IMR-90 (cell line): ENCODE results near the gene SIN3B. TPM values are rescaled to one million over a fixed set of nuclear protein-coding genes. Genes with fewer than 3 reads are reported as not detected.

ENCODE experiments used
- ATAC-seq: fragments of 200-7000 bp; cut with Tn5 transposase; 2 replicates; pipeline ENCODE4 v1.9.1; 2020; ENCODE audit warnings: low read depth, mild to moderate bottlenecking, moderate library complexity
- BruUV-seq: library from RNA; stranded (reverse); fragments of 400-500 nt; replicated peaks from 2 replicates; lab custom pipeline; 2021; lab: Mats Ljungman, UMichigan
- CTCF ChIA-PET: fragments of 300-600 bp; formaldehyde crosslinking; extraction: SDS; loops from one replicate; lab custom pipeline; 2021; ENCODE audit warnings: antibody characterized with exemption; lab: Yijun Ruan, JAX
- POLR2A ChIA-PET: fragments of 300-600 bp; sonication (Branson Sonifier 250); formaldehyde crosslinking; loops from one replicate; lab custom pipeline; 2022; ENCODE audit warnings: antibody characterized with exemption; ENCODE audit not compliant: unreplicated experiment; lab: Charles Lee
- DNase-seq: peaks from one replicate; pipeline ENCODE4 v3.0.0; 2013
- H2AFZ ChIP-seq: replicated peaks from 2 replicates; pipeline ENCODE3; 2013; ENCODE audit warnings: low read length, mild to moderate bottlenecking; ENCODE audit not compliant: poor library complexity
- H2AK5ac ChIP-seq: 2 replicates; pipeline ENCODE4 v1.6.1; 2013; ENCODE audit warnings: low read depth, low read length, inconsistent platforms
- H2AK9ac ChIP-seq: replicated peaks from 2 replicates; pipeline ENCODE3; 2013; ENCODE audit warnings: mild to moderate bottlenecking, low read depth, low read length, moderate library complexity; ENCODE audit not compliant: poor library complexity
- H2BK120ac ChIP-seq: 2 replicates; pipeline ENCODE4 v1.6.1; 2013; ENCODE audit warnings: low read depth, low read length, inconsistent platforms
- H2BK15ac ChIP-seq: 3 replicates; pipeline ENCODE4 v1.6.1; 2013; ENCODE audit warnings: low read depth, low read length, inconsistent platforms
- H2BK20ac ChIP-seq: 2 replicates; pipeline ENCODE4 v1.6.1; 2013; ENCODE audit warnings: low read depth, mild to moderate bottlenecking, inconsistent platforms, low read length, moderate library complexity
- H2BK5ac ChIP-seq: 2 replicates; pipeline ENCODE4 v1.6.1; 2013; ENCODE audit warnings: mild to moderate bottlenecking, low read depth, low read length, inconsistent platforms; ENCODE audit not compliant: poor library complexity, severe bottlenecking
- H3K14ac ChIP-seq: replicated peaks from 2 replicates; pipeline ENCODE4 v1.6.1; 2013; ENCODE audit warnings: low read depth, low read length, inconsistent platforms
- H3K18ac ChIP-seq: 2 replicates; pipeline ENCODE4 v1.6.1; 2013; ENCODE audit warnings: low read depth, low read length, control low read depth
- H3K23ac ChIP-seq: 2 replicates; pipeline ENCODE4 v1.6.1; 2013; ENCODE audit warnings: low read depth, low read length, inconsistent platforms
- H3K27ac ChIP-seq: 2 replicates; pipeline ENCODE4 v1.5.1; 2013; ENCODE audit warnings: mild to moderate bottlenecking, control low read depth, low read length; ENCODE audit not compliant: insufficient read depth
- H3K27me3 ChIP-seq: 2 replicates; pipeline ENCODE4 v1.6.1; 2013; ENCODE audit warnings: low read length; ENCODE audit not compliant: control insufficient read depth, insufficient read depth
- H3K36me3 ChIP-seq: 2 replicates; pipeline ENCODE4 v1.6.1; 2013; ENCODE audit warnings: low read length, mixed read lengths; ENCODE audit not compliant: control insufficient read depth, insufficient read depth
- H3K4ac ChIP-seq: 2 replicates; pipeline ENCODE4 v1.6.1; 2013; ENCODE audit warnings: low read depth, low read length, inconsistent platforms
- H3K4me1 ChIP-seq: 2 replicates; pipeline ENCODE4 v1.6.1; 2013; ENCODE audit warnings: low read length, mixed read lengths; ENCODE audit not compliant: control insufficient read depth, insufficient read depth
- H3K4me2 ChIP-seq: 2 replicates; pipeline ENCODE4 v1.6.1; 2013; ENCODE audit warnings: low read depth, mild to moderate bottlenecking, control low read depth, low read length, moderate library complexity
- H3K4me3 ChIP-seq: 2 replicates; pipeline ENCODE4 v1.5.1; 2013; ENCODE audit warnings: low read depth, mild to moderate bottlenecking, control low read depth, low read length, moderate library complexity; ENCODE audit not compliant: insufficient read depth
- H3K56ac ChIP-seq: 2 replicates; pipeline ENCODE4 v1.6.1; 2013; ENCODE audit warnings: low read length, inconsistent platforms; ENCODE audit not compliant: insufficient read depth; ENCODE audit errors: extremely low read depth
- H3K79me1 ChIP-seq, 2 experiments: 2 replicates each; pipeline ENCODE4 v1.6.1; 2013; ENCODE audit warnings: low read length in 2 of 2, inconsistent platforms in 1 of 2, low read depth in 1 of 2
- H3K9ac ChIP-seq: 2 replicates; pipeline ENCODE4 v1.6.1; 2013; ENCODE audit warnings: low read depth, low read length, control low read depth
- H3K9me1 ChIP-seq: 2 replicates; pipeline ENCODE4 v1.6.1; 2013; ENCODE audit warnings: low read length, inconsistent platforms; ENCODE audit not compliant: insufficient read depth
- H3K9me3 ChIP-seq: 2 replicates; pipeline ENCODE4 v1.6.1; 2013; ENCODE audit warnings: low read length; ENCODE audit not compliant: control insufficient read depth, insufficient read depth
- H4K20me1 ChIP-seq: 2 replicates; pipeline ENCODE4 v1.6.1; 2013; ENCODE audit warnings: low read length, inconsistent platforms; ENCODE audit not compliant: insufficient read depth
- H4K5ac ChIP-seq: 2 replicates; pipeline ENCODE4 v1.6.1; 2013; ENCODE audit warnings: mild to moderate bottlenecking, low read depth, low read length, control low read depth
- H4K8ac ChIP-seq, 2 experiments: 2 replicates each; pipeline ENCODE4 v1.6.1; 2013; ENCODE audit warnings: low read depth in 2 of 2, low read length in 2 of 2, control low read depth in 1 of 2, inconsistent platforms in 1 of 2
- H4K91ac ChIP-seq: 2 replicates; pipeline ENCODE4 v1.6.1; 2013; ENCODE audit warnings: low read depth, low read length, inconsistent platforms; ENCODE audit not compliant: insufficient read depth
- FOS ChIP-seq: fragments of 150-350 bp; IDR thresholded peaks from 2 replicates; pipeline ENCODE4 v1.6.1; 2016; ENCODE audit warnings: low read depth, low read length
- MAFK ChIP-seq: IDR thresholded peaks from 2 replicates; pipeline ENCODE4 v1.6.1; 2012; ENCODE audit warnings: low read depth, low read length, improper control_type of control experiment
- NFE2L2 ChIP-seq: fragments of 150-350 bp; IDR thresholded peaks from 2 replicates; pipeline ENCODE4 v1.6.1; 2016; ENCODE audit warnings: low read depth, mild to moderate bottlenecking, low read length
- POLR2A ChIP-seq: IDR thresholded peaks from 2 replicates; pipeline ENCODE4 v1.6.1; 2012; ENCODE audit warnings: mild to moderate bottlenecking, low read depth, low read length
- RAD21 ChIP-seq: IDR thresholded peaks from 2 replicates; pipeline ENCODE4 v1.6.1; 2012; ENCODE audit warnings: low read length, improper control_type of control experiment
- RFX5 ChIP-seq: IDR thresholded peaks from 2 replicates; pipeline ENCODE4 v1.8.0; 2012; ENCODE audit warnings: low read depth, mild to moderate bottlenecking, low read length, moderate library complexity
- WGBS, 2 experiments: methylation state at CpG; one replicate each; pipeline versions ENCODE4 v1.1.5 to v1.1.7; 2013; ENCODE audit warnings: missing lambda C conversion rate in 2 of 2; ENCODE audit not compliant: insufficient read length in 1 of 2; ENCODE audit errors: extremely low coverage in 2 of 2; 5-methylcytosine and 5-hydroxymethylcytosine counted together
- dilution Hi-C: fragments of 300-500 bp; cut with HindIII; formaldehyde crosslinking; loops from one replicate; pipeline ENCODE4 v1.14.3; 2018; ENCODE audit warnings: low sequenced_read_pairs; ENCODE audit not compliant: unreplicated experiment
- in situ Hi-C: fragments of 300-500 bp; cut with MboI; formaldehyde crosslinking; loops from 3 replicates; pipeline ENCODE4 v1.14.3; 2019; ENCODE audit warnings: low sequenced_read_pairs, inconsistent platforms, mixed read lengths
- intact Hi-C: fragments of 100-400 bp; cut with micrococcal nuclease; formaldehyde crosslinking; loops from 2 replicates; pipeline ENCODE4 v1.10.0; 2022
- polyA plus RNA-seq, 3 experiments: library from polyadenylated mRNA; depleted of rRNA; stranded (reverse); fragments of >200 nt; gene quantifications; 2 replicates each; pipeline ENCODE4 v1.2.3, GENCODE V29; 2012; ENCODE audit warnings: low replicate concordance in 1 of 3
- total RNA-seq: library from RNA; depleted of rRNA; stranded (reverse); fragments of >200 nt; gene quantifications from 2 replicates; pipeline ENCODE4 v1.2.3, GENCODE V29; 2012

SIN3B gene
- total and polyA plus RNA-seq, 2 of the 4 experiments (the other 2 are of a cell fraction) = 7.9 to 40.0 TPM

- no peaks in the 10 kb centered on the region for H3K9me3 ChIP-seq
- H3K4me1 ChIP-seq = no peaks in the 10 kb centered on the region
- H2BK20ac ChIP-seq = no peak overlapping the region
- no peak overlapping the region for H3K56ac ChIP-seq
- BruUV-seq = no TSS peak
- in situ Hi-C loops = no loop called here
- no peak overlapping the region for H2AK9ac ChIP-seq
- H3K9ac ChIP-seq = no peak overlapping the region
- no peak overlapping the region for H2BK15ac ChIP-seq
- no peak overlapping the region for H3K4ac ChIP-seq
- no peak overlapping the region for H2BK5ac ChIP-seq
- peaks cover 10% of the 10 kb centered on the region; the same call in 1 of the 2 replicates for H3K27me3 ChIP-seq
- no peaks in the 10 kb centered on the region for H3K79me1 ChIP-seq
- H3K9me1 ChIP-seq = no peaks in the 10 kb centered on the region
- no peak overlapping the region for H3K4me3 ChIP-seq
- no peak overlapping the region for H3K14ac ChIP-seq
- TF ChIP-seq RAD21 (no peak), POLR2A (no peak), NFE2L2 (no peak), MAFK (no peak), RFX5 (no peak), FOS (no peak)
- H2AK5ac ChIP-seq = no peak overlapping the region
- 93% methylated on average over 7 of the region's 12 CpGs; no CpG with 5 or more reads in 1 of the 2 experiments for WGBS, 2 experiments
- ChIA-PET CTCF (no interaction called here), POLR2A (no interaction called here)
- no peaks in the 10 kb centered on the region for H4K20me1 ChIP-seq
- no peak overlapping the region for H4K5ac ChIP-seq
- DNase-seq (no peak), ATAC-seq (no peak)
- H3K36me3 ChIP-seq = no peaks in the 10 kb centered on the region
- H3K4me2 ChIP-seq = no peak overlapping the region
- no peak overlapping the region for H2AFZ ChIP-seq
- H3K27ac ChIP-seq = no peak overlapping the region
- H4K91ac ChIP-seq = no peak overlapping the region
- no peak overlapping the region for H3K23ac ChIP-seq
- no peak overlapping the region for H4K8ac ChIP-seq
- dilution Hi-C loops = no loop called here
- H3K18ac ChIP-seq = no peak overlapping the region
- no peak overlapping the region for H2BK120ac ChIP-seq
- intact Hi-C loops = no loop called here
These were observed 69.3 kb downstream of the SIN3B start for GRCh38 chr19:16898361-16899015.
